ENCODE results near the gene PTPRT. TPM values are rescaled to one million over a fixed set of nuclear protein-coding genes. Genes with fewer than 3 reads are reported as not detected.

The PTPRT gene
- total and polyA plus RNA-seq, 2 of the 13 experiments (the other 11 are each of a cell fraction or from before 2014, with no cell fraction given): under 0.01 to 0.09 TPM

- TF ChIP-seq ZNF567 (CRISPR knock-in tag; IDR thresholded peaks at IDR 0.05; ENCODE audit: borderline replicate concordance): no peak
- no peak for TF ChIP-seq ZNF260 (CRISPR knock-in tag; IDR thresholded peaks at IDR 0.05; ENCODE audit: borderline replicate concordance, low read depth)
- no peak for TF ChIP-seq ZBTB43 (CRISPR knock-in tag; conservative IDR thresholded peaks at IDR 0.05)
These were observed 332.3 kb downstream of the PTPRT start (continued) for GRCh38 chr20:42857446-42857845.

GRCh38 chr20:42855896-42856295, 333.8 kb downstream of the PTPRT start:
- H3K9me3 ChIP-seq (ENCODE audit: low read length): peaks cover 55% of the 10 kb centered on the region
- FAIRE-seq: no peak
- CTCF ChIA-PET (ENCODE audit: low intra/inter-chr PET ratio, low total read pairs): no interaction called here
- WGBS (ENCODE audit: low lambda C conversion rate): 4% methylated on average over 1 of the region's 1 CpG
- intact Hi-C loops (cut with micrococcal nuclease; ENCODE audit: unreplicated experiment) (no loop called here), in situ Hi-C loops (cut with HindIII; ENCODE audit: extremely low pct_ligation_motif_present, low pct_unique_long_range_greater_than_20kb) (no loop called here)
- no peak overlapping the region for H2AFZ ChIP-seq (ENCODE audit: low read length)
- H3K4me3 ChIP-seq (replicated peaks in 1 of 3; ENCODE audit: insufficient read depth in 1 of 3, low read depth in 2 of 3, low read length in 3 of 3): no peak overlapping the region
- ATAC-seq: no peak
- H4K20me1 ChIP-seq (ENCODE audit: insufficient read depth, low read length): no peaks in the 10 kb centered on the region
- no TSS peak for BruUV-seq (replicated peaks)
- H3K4me1 ChIP-seq (ENCODE audit: insufficient read depth, low read length): no peaks in the 10 kb centered on the region
- H3K27me3 ChIP-seq (ENCODE audit: control insufficient read depth in 1 of 2, insufficient read depth in 2 of 2, low read length in 2 of 2): no peaks in the 10 kb centered on the region
- H3K9ac ChIP-seq (ENCODE audit: insufficient read depth, low read depth, low read length): no peak overlapping the region
- H3K4me2 ChIP-seq (ENCODE audit: low read depth, low read length): no peak overlapping the region
- H3K36me3 ChIP-seq (replicated peaks in 1 of 2; ENCODE audit: control insufficient read depth in 1 of 2, insufficient read depth in 2 of 2, low read length in 2 of 2): no peaks in the 10 kb centered on the region
- DNase-seq (ENCODE audit: low spot score): no peak
- POLR2A ChIA-PET: no interaction called here
- H3K27ac ChIP-seq (ENCODE audit: extremely low read length, insufficient read depth, low read length): no peak overlapping the region
- no peaks in the 10 kb centered on the region for H3K79me2 ChIP-seq (ENCODE audit: insufficient read depth, low read length)
- TF ChIP-seq CTCF (CRISPR knock-in tag; IDR thresholded peaks at IDR 0.05) (no peak), ZBTB1 (CRISPR knock-in tag; IDR thresholded peaks at IDR 0.05; ENCODE audit: borderline replicate concordance) (no peak), MIER2 (CRISPR knock-in tag; IDR thresholded peaks at IDR 0.05) (no peak), ZNF770 (CRISPR knock-in tag; IDR thresholded peaks at IDR 0.05) (no peak), NRL (CRISPR knock-in tag; IDR thresholded peaks at IDR 0.05; ENCODE audit: borderline replicate concordance) (no peak)
